D721Med (cell line): ENCODE results near the gene METTL18.

Experiments used
- DNase-seq: peaks from one replicate; pipeline ENCODE4 v3.0.0; 2011; ENCODE audit warnings: low spot score; ENCODE audit not compliant: insufficient read length
- FAIRE-seq: peaks from 2 replicates; lab custom pipeline; 2011; peaks lifted over from hg19 to GRCh38; lab: Jason Lieb, UNC
- TF ChIP-seq, protein P1 (sequence below): IDR thresholded peaks from 2 replicates; pipeline ENCODE4 v1.5.1; 2012; ENCODE audit warnings: mild to moderate bottlenecking, control low read depth; ENCODE audit not compliant: insufficient read depth; ENCODE audit errors: missing control alignments

The METTL18 gene

DNA sequence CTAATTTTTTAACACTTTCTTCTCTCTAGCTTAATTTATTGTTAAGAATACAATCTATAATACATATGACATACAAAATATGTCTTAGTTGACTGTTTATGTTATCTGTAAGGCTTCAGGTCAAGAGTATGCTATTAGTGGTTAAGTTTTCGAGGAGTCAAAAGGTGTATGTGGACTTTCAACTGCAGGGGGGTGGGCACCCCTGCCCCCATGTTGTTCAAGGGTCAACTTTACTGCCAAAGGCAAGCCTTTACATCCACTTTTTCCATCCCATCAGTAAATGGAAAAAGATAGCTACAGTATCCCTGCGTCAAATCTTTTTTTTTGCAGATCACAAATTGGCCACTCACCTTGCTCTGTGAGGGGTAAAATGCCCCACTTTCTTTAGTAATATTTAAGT is 6.3 kb downstream of the METTL18 start:
- TF ChIP-seq, protein P1, sequence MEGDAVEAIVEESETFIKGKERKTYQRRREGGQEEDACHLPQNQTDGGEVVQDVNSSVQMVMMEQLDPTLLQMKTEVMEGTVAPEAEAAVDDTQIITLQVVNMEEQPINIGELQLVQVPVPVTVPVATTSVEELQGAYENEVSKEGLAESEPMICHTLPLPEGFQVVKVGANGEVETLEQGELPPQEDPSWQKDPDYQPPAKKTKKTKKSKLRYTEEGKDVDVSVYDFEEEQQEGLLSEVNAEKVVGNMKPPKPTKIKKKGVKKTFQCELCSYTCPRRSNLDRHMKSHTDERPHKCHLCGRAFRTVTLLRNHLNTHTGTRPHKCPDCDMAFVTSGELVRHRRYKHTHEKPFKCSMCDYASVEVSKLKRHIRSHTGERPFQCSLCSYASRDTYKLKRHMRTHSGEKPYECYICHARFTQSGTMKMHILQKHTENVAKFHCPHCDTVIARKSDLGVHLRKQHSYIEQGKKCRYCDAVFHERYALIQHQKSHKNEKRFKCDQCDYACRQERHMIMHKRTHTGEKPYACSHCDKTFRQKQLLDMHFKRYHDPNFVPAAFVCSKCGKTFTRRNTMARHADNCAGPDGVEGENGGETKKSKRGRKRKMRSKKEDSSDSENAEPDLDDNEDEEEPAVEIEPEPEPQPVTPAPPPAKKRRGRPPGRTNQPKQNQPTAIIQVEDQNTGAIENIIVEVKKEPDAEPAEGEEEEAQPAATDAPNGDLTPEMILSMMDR: no peak
- no peak for DNase-seq
- no peak for FAIRE-seq

DNA sequence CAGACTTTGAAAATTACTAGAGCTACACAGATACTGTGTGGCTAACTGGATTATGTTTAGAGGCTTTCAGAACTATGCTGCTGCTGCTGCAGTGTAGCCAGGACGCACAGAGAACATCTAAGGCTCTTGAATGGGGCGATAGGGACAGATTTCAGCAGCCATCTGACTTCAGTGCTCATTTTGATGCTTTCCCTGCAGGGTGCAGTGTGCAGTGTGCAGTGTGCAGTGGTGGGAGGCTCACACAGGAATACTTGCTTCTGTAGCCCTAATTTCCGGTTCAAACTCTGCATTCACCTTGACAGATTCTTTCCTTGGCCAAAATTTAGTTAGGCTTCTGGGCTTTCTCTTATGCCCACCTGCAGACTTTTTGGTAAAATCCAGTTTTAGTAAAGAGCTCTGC is 7.7 kb downstream of the METTL18 start:
- no peak for FAIRE-seq
- TF ChIP-seq, protein P1: no peak
- DNase-seq: no peak

DNA sequence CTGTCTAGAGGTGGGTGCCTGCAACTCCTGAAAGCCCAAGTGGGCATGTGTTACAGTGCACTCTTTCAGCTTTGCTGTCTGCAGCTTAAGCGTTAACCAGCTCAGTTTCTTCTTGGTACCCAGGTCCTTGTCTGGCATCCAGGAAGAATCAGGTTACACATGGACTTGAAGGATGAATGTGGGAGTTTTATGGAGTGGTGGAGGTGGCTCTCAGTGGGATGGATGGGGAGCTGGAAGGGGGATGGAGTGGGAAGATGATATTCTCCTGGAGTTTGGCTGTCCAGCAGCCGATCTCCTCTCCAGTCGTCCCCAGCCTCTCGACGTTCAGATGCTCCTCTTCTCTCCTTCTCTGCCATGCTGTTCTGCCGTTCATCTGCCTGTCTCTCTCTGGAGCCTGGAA is 9.4 kb downstream of the METTL18 start:
- DNase-seq: no peak
- TF ChIP-seq, protein P1: no peak
- FAIRE-seq: no peak

DNA sequence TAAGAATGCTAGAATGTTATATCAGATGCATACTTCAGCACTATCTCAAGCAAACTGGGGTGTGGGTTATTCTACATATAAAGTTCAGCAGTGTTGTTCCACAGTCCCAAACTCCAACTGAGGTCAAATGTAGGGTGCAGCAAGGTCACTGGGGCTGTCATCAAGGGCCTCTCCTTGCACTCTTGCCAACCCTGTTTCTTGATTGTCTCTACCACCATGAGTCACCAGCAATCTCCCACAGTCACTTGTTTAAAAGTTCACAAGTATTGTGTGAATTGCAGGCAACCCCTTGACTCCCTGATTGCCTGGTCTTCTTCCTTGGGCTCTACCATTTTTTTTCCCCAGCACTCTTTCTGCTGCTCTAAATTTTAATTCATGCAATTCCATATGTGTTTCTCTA is 10.6 kb downstream of the METTL18 start:
- FAIRE-seq: no peak
- TF ChIP-seq, protein P1: no peak
- no peak for DNase-seq

DNA sequence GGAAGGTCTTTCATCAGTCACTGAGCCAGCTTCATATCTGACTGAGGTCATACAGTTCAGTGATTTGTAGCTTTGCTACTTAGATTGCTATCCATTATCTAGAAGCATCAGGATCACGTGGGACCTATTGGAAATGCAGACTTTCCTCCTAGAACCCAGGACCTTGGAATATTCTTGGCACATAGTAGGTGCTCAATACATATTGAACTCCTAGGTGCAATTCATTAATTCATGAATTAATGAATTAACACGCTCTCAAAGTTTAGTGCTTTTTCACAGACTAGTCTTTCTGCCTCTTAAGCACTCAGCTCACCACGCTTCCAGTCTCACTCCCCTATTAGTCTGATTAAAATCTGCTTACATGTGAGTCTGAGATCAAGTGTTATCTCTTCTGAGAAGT is 12.1 kb downstream of the METTL18 start:
- no peak for FAIRE-seq
- TF ChIP-seq, protein P1: no peak
- DNase-seq: no peak

DNA sequence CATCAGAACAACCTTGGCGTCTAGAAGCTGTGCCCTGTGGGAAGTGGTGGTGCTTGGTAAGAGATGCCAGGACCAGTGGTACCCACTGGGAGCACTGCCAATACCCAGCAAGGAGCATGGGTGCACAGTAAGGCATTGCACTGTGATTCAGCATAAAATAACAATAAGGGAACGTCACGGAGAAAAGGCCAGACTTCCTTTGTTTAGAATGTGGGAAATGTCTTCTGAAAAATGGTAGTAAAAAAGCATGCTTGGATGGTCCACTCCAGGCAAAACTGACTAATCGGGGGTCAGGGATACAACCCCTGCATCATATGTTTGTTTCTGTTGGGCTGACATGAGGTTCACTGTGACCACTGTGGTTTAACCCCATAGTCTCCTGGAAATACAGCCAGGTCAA is 14.7 kb downstream of the METTL18 start:
- DNase-seq (no peak), FAIRE-seq (no peak)
- TF ChIP-seq, protein P1: no peak

DNA sequence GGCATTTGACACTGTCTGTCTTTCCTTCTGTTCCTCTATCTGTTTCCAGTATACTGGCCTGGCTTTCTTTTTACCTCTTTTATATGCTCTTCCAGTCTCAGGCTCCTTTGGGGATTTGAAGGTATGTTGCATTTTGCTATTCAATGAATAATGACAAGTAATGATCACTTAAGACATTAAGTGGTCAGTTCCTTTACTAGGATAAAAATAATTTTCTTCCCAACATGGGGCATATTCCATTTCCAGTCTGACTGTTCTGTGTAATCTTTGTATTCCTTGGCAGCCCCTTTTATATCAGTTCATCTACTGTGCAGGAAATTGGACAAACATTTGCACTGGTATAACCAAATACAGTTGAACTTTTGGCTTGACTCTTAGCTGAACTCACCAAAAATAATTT is 15.6 kb downstream of the METTL18 start:
- no peak for DNase-seq
- FAIRE-seq: no peak

More for the DNA sequence above, 15.6 kb downstream of the METTL18 start:
- TF ChIP-seq, protein P1: no peak
